ENCODE measurements around the gene FCER2.

FCER2 gene

DNA sequence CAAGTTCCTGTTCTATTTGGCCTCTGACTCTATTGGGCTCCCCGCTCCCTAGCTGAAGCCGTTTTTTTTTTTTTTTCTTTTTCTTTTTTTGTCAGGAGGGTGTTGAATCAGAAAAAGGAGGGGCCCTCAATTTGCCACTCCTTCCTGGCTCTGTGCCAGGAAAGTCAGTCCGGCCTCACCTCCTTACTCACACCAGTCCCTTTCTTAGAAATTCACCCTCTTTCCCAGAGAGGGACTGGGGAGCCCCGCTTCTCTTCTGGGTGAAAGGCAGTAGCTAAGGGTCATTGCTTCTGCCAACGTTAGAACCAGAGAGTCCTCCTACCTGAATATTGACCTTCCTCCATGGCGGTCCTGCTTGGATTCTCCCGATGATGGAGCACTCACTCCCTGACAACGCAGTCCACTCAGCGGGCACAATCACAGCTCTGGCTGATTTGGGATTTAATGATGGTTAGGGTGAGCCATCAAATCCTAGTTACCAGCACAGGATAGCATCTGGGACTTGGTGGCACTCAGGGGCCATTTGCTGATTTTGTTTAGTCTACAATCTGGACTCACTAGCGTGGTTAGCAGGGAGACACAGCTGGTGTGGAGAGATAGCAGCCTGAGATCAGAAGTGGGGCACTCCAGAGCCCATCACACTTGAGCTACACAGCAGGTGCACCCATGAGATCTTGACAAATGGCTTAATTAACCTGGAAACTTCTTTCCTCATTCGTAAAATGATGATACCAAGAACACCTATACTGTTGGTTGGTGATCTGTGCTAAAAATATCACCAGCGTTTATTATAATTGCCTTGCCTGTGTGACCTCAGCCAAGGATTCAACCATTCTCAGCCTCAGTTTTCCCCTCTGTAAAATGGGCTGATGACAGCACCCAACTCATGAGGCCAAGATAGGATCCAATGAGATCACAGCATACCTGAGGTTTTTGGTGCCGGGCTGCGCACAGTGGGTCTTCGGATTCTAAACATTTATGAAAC lies 2.2 kb downstream of the FCER2 start:
- peak; percentile 77 to 80 for DNase-seq

DNA sequence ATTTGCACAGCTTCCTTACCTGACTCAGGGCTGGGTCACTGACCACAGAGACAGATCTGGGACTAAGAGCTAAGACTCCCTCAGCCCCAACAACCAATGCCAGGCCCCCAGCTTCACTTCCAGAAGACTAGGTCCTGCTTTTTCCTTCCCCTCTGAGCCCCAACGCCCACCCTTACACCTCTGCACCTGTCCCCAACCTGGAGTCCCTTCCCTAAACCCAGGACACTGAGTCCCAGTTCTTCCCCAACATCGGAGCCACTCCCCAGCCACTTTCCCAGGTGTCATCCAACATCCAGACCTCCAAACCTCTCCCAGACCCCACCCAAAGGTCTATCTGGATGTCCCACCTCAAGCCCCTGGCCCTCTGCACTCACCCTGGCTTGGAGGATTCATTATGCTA lies 2.9 kb downstream of the FCER2 start:
- peak in 1 of 2 experiments; percentile 35 for DNase-seq

- DNase-seq: no peak
Measured at GRCh38 chr19:7698583-7698982, 3.3 kb downstream of the FCER2 start.

GRCh38 chr19:7697721-7698287 lies 4.1 kb downstream of the FCER2 start:
- no peak for DNase-seq

DNA sequence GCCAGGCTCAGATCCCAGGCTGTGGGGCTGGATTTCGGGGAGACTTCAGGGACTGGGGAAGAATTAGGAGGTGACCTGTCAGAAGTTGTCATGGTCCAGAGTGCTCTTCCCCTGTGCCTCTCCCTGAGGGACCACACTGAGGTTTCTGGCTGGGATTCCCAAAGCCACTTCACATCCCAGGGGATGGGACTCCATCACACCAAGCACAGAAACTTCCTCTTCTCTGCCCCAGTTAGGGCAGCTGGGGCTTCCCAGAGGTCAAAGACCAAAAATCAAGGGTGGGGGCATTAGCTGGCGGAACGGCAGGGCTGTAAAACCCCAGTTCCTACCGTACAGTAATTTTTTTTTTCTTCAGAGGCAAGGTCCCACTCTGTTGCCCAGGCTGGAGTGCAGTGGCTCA lies 7.4 kb downstream of the FCER2 start:
- DNase-seq: no peak

GRCh38 chr19:7692417-7693088 lies 9.4 kb downstream of the FCER2 start:
- DNase-seq: no peak

GRCh38 chr19:7691497-7691896 lies 10.4 kb downstream of the FCER2 start:
- peak in 1 of 2 experiments; percentile 43 for DNase-seq

- peak; percentile 41 to 44 for DNase-seq
Measured at GRCh38 chr19:7690779-7691258, 11.1 kb downstream of the FCER2 start.

GRCh38 chr19:7689165-7689564 lies 12.8 kb downstream of the FCER2 start:
- DNase-seq: no peak

DNA sequence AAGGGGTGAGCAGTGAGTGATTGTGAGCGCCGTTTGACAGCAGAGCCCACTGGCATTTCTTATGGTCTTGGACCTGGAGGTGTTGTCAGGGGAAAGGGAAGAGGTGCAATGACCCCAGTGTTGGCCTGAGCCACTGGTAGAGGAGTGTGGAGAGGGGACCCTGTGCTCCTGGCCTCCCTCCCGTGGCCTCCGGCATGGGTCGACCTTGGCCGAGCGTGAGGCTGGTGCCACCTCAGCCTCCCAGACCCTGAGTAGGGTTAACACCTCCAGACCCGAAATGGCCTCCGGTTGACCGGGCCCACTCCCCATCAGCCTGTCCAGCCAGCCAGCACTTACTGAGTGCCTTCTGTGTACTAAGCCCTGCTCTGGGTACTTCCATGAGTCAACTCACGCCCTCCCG lies 14.8 kb downstream of the FCER2 start:
- DNase-seq: no peak

DNA sequence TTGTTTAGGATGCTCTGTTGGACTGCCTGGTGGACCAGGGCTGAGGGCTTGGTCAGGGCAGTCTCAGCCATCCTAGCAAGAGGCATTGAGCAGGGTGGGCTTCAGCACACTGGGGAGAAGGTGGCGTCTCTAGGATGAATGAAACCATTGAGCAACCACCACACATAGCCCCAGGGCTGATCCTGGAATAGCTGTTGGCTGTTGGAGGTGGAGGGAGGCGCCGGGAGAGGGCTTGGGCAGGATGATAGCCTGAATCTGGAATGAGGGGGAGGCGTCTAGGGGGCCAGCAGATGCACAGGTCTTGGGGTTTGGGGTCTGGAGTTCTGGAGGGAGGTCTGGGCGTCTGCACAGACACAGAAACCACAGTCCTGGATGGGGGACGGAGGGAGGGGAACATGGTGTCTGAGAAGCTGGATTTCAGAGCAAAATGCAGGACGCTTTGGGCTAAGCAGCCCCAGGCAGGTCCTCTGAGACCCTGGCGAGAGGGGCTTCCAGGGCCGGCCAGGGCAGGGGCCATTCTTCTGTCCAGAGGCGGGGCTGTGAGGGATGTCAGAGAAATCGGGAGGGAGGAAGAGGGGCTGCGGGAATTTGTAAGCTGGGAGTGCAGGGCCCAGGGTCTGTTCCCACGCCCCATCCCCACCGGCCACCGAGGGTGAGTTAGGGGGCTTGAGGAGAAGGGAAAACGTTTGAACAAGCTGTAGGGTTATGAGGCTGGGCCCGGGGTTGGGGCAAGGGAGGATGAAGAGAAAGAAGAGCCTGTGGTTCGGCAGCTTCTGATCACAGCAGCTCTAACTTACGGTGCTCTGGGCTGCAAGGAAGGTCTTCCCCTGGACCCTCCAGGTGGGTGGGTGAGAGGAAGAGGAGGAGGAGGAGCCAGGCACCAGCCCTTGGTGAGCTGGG lies 16.1 kb downstream of the FCER2 start:
- no peak for DNase-seq

GRCh38 chr19:7682175-7682855 lies 19.6 kb downstream of the FCER2 start:
- no peak for DNase-seq

GRCh38 chr19:7681340-7682174 lies 20.4 kb downstream of the FCER2 start:
- peak; percentile 89 to 90 for DNase-seq

GRCh38 chr19:7680606-7681339 lies 21.2 kb downstream of the FCER2 start, which contains the start of gene TRAPPC5:
TRAPPC5 (plus strand) TSS chr19:7680833; CDS start chr19:7682254, 1,421 bp downstream.
- peak; percentile 89 to 93 for DNase-seq

DNA sequence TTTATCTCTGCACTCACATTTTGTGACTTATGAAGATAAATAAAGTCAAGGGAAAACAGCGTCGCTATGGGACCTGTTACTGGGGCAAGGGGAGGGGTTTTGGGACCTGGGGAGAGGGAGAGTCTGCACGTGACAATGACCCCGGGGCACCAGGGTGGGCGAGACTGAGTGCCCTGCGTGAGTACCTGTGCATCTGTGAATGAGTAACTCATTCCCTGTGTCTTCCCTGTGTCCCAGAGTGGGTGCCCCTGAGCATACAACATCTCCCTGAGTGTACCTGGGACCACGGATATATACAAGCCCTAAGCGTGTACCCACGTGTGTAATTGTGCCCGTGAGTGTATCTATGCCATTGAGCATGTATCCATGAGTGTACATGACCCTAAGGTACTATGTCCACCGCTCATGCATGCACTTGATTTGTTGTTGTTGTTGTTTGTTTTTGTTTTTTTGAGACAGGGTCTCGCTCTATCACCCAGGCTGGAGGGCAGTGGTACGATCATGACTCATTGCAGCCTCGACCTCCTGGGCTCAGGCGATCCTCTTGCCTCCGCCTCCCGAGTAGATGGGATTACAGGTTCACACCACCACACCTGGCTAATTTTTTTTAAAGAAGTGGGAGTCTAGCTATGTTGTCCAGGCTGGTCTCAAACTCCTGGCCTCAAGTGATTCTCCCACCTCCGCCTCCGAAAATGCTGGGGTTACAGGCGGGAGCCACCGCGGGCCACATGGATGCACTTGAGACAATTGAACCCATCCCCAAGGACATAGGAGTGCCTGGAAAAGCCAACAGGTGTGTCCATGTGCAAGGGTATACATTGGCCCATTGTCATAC lies 21.9 kb downstream of the FCER2 start:
- no peak for DNase-seq

GRCh38 chr19:7678971-7679751 lies 22.8 kb downstream of the FCER2 start:
- peak; percentile 68 to 79 for DNase-seq

- DNase-seq: no peak
Measured at GRCh38 chr19:7677669-7678311, 24.1 kb downstream of the FCER2 start.

DNA sequence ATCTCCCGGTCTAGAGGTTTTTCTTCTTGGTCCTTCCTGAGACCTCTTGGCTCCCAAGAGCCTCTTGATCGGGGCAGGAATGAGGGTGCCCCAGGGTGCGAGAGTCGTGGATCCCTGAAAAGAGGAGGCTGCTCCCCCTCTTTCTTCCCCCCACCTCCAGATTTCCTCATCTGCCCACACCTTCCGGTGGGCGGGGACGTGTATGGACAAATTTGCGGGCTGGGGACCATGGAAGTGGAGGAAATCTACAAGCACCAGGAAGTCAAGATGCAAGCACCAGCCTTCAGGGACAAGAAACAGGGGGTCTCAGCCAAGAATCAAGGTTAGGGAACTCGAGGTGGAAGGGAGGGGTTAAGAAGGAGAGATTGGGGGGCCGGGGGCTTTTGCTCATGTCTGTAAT lies 25.1 kb downstream of the FCER2 start, which contains the start of gene MCEMP1:
Gene MCEMP1, plus strand, starts transcription at position 237 of the 400 bp plus-strand sequence. Its CDS starts 31 bp downstream, at position 268.
- no peak for DNase-seq

Data from activated T-cell treated with anti-CD3 and anti-CD28 coated beads, Interleukin-2, amount 50 U/mL, for 48 hours (primary cell).